Tibial nerve (tissue), 4 donors: Measurements from ENCODE around the gene TMEM52B. TPM values are rescaled to one million over a fixed set of nuclear protein-coding genes. Genes with fewer than 3 reads are reported as not detected.

Experiments used
- DNase-seq, 2 donors: peaks; one replicate each; pipeline ENCODE4 v3.0.0-alpha.2; 2019; ENCODE audit warnings: low spot score in 2 of 2
- H3K27ac ChIP-seq, 4 donors: fragments of 200-600 bp; sonication (generic) in 3 of 4; one replicate each; pipeline ENCODE4 v1.5.1; 2017 to 2019; ENCODE audit warnings: mild to moderate bottlenecking in 1 of 4
- H3K27me3 ChIP-seq, 2 donors: fragments of 200-600 bp; sonication (generic) in 1 of 2; one replicate each; pipeline versions ENCODE4 v1.5.1 to v1.6.0; 2017 to 2019
- H3K36me3 ChIP-seq, 3 donors: fragments of 200-600 bp; sonication (generic); one replicate each; pipeline ENCODE4 v1.5.1; 2018 to 2019
- H3K4me1 ChIP-seq, 4 donors: fragments of 200-600 bp; sonication (generic) in 3 of 4; one replicate each; pipeline ENCODE4 v1.5.1; 2017 to 2019
- H3K4me3 ChIP-seq, 4 donors: fragments of 200-600 bp; sonication (generic) in 3 of 4; one replicate each; pipeline ENCODE4 v1.5.1; 2017 to 2019; ENCODE audit warnings: mild to moderate bottlenecking in 1 of 4, moderate library complexity in 1 of 4
- H3K9me3 ChIP-seq, 4 donors: fragments of 200-600 bp; sonication (generic) in 3 of 4; one replicate each; pipeline ENCODE4 v1.5.1; 2017 to 2019
- EP300 ChIP-seq, 2 donors: sonication (generic); formaldehyde crosslinking; IDR thresholded peaks; one replicate each; pipeline ENCODE4 v1.6.1; 2017; ENCODE audit warnings: antibody characterized with exemption in 2 of 2, mild to moderate bottlenecking in 1 of 2
- POLR2A ChIP-seq, 2 donors: fragments of 450-650 bp; IDR thresholded peaks; one replicate each; pipeline ENCODE4 v1.6.1; 2017; ENCODE audit warnings: antibody characterized with exemption in 2 of 2, mild to moderate bottlenecking in 2 of 2, moderate library complexity in 2 of 2
- WGBS, 2 donors: methylation state at CpG; one replicate each; pipeline ENCODE4 v1.1.5; 2018; 5-methylcytosine and 5-hydroxymethylcytosine counted together
- total RNA-seq, 4 donors: library from RNA; depleted of rRNA; stranded (reverse); fragments of >200 nt; gene quantifications; one replicate each; pipeline ENCODE4 v1.1.0, GENCODE V29; 2016
- TF ChIP-seq, protein P1 (sequence below), 5 experiments: fragments of 200-600 bp in 3 of 5; fragments of 450-650 bp in 2 of 5; sonication (generic) in 3 of 5; IDR thresholded peaks; one replicate each; pipeline ENCODE4 v1.5.1; 2016 to 2019; ENCODE audit warnings: antibody characterized with exemption in 5 of 5, mild to moderate bottlenecking in 3 of 5, moderate library complexity in 2 of 5

TMEM52B gene
- total RNA-seq, 4 donors from 2014 or later, result 0.21 TPM; not detected in 3

DNA sequence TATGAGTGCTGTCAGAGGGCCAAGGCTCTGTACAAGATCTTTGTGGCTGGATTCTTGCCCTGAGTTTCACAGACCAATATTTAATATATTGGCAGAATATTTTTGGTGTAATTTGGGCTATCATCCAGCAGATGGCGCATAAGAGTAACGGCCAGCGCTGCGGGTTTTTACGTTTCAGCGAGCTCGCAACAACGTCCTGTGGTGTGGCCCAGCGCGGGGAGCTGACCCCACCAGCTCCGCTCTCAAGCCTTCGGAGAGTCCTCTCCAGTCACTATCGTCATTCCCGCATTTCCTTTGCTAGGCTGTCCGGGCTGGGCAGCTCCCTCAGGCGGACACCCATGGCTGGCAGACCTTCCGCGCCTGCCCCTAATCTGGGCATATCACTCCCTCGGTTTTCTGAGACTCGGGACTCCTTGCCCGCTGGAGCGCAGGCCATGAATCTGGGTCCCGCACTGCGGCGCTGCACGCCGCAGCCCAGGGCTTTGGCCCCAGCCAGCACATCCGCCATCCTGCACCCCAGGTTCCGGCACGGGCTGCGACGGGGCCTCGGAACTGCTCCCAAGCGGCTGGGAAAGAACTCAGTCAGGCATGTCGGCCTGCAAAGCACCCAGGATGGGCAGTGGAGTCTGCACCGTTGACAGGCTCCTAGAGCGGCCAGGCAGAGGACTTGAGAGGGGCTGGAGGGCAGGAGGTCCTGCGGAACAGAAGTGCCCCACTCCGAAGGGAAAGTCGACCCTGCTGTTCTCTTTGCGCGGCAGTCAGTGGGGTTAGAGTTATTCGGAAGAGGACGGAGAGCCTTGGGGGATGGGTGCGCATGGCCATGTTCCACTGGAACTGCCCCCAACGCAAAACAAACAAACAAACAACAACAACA lies 25.3 kb upstream of the TMEM52B start:
- Histone ChIP-seq H3K4me1 (peaks cover 0 to 6% (median 3%) of the 10 kb centered on the region in 4 donors), H3K36me3 (no peaks in the 10 kb centered on the region), H3K27ac (peak overlapping the region in 3 of 4 donors; percentile 76 to 90 (median 85)), H3K9me3 (no peaks in the 10 kb centered on the region), H3K4me3 (peak overlapping the region; percentile 27 to 74 (median 51)), H3K27me3 (no peaks in the 10 kb centered on the region)
- WGBS, 2 donors, result 4% methylated on average over 37 to 46 of the region's 46 CpGs
- peak; percentile 38 to 67 for DNase-seq
- TF ChIP-seq POLR2A (IDR thresholded peaks at IDR 0.05), result peak in 1 of 2 donors; percentile 43
- TF ChIP-seq EP300 (IDR thresholded peaks at IDR 0.05), result peak in 1 of 2 donors; percentile 68
- TF ChIP-seq, protein P1, sequence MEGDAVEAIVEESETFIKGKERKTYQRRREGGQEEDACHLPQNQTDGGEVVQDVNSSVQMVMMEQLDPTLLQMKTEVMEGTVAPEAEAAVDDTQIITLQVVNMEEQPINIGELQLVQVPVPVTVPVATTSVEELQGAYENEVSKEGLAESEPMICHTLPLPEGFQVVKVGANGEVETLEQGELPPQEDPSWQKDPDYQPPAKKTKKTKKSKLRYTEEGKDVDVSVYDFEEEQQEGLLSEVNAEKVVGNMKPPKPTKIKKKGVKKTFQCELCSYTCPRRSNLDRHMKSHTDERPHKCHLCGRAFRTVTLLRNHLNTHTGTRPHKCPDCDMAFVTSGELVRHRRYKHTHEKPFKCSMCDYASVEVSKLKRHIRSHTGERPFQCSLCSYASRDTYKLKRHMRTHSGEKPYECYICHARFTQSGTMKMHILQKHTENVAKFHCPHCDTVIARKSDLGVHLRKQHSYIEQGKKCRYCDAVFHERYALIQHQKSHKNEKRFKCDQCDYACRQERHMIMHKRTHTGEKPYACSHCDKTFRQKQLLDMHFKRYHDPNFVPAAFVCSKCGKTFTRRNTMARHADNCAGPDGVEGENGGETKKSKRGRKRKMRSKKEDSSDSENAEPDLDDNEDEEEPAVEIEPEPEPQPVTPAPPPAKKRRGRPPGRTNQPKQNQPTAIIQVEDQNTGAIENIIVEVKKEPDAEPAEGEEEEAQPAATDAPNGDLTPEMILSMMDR (IDR thresholded peaks at IDR 0.05), result peak; percentile 78 to 87 (median 82)

DNA sequence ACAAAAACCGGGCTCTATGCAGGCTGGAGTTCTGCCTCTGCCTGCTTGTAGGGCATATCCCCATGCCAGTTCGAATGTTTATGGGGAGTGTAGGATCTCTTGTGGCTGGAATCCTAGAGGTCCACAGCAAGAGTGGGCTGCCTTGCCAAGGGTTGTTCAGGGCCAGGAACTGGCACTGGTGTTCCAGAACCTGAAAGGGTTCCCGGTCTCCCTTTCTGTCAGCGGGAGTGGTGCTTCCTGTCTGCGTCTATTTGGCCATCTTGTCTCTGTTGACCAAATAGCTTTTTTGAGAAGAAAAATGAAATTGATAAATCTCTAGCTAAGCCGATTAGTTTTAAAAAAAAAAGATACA lies 24.7 kb upstream of the TMEM52B start:
- 63 to 74% methylated on average over 6 of the region's 6 CpGs for WGBS, 2 donors
- TF ChIP-seq, protein P1 (IDR thresholded peaks at IDR 0.05), result no peak
- TF ChIP-seq EP300 (IDR thresholded peaks at IDR 0.05) (no peak), POLR2A (IDR thresholded peaks at IDR 0.05) (no peak)
- no peaks in the 10 kb centered on the region for H3K9me3 ChIP-seq
- peaks cover 0 to 6% (median 3%) of the 10 kb centered on the region in 4 donors for H3K4me1 ChIP-seq
- no peaks in the 10 kb centered on the region for H3K27me3 ChIP-seq
- DNase-seq, result no peak
- peak overlapping the region; percentile 27 to 74 (median 51) for H3K4me3 ChIP-seq
- H3K27ac ChIP-seq, result peak overlapping the region in 3 of 4 donors; percentile 76 to 90 (median 85)
- H3K36me3 ChIP-seq, result no peaks in the 10 kb centered on the region

DNA sequence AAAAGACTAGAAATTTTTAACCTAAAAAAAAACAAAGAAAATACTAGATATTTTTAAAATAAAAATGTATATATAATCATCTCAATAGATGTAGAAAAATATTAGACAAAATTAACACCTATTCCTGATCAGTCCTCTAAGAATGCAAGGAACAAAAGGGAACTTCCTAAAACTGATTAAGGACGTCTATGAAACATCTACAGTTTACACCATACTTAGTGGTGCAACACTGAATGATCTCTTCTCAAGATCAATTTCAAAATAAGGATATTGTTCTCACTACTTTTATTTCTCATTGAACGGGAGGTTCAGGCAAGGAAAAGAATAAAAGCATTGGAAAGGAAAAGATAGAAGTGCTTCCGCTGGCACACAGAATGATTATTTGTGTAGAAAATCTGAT lies 22.9 kb upstream of the TMEM52B start:
- Histone ChIP-seq H3K9me3 (no peaks in the 10 kb centered on the region), H3K4me1 (peaks cover 0 to 11% (median 3%) of the 10 kb centered on the region in 4 donors), H3K36me3 (no peaks in the 10 kb centered on the region), H3K4me3 (no peak overlapping the region), H3K27ac (no peak overlapping the region), H3K27me3 (no peaks in the 10 kb centered on the region)
- WGBS, 2 donors, result 54 to 63% methylated on average over 3 of the region's 3 CpGs
- TF ChIP-seq, protein P1 (IDR thresholded peaks at IDR 0.05), result no peak
- TF ChIP-seq POLR2A (IDR thresholded peaks at IDR 0.05), result no peak
- no peak for TF ChIP-seq EP300 (IDR thresholded peaks at IDR 0.05)
- no peak for DNase-seq

DNA sequence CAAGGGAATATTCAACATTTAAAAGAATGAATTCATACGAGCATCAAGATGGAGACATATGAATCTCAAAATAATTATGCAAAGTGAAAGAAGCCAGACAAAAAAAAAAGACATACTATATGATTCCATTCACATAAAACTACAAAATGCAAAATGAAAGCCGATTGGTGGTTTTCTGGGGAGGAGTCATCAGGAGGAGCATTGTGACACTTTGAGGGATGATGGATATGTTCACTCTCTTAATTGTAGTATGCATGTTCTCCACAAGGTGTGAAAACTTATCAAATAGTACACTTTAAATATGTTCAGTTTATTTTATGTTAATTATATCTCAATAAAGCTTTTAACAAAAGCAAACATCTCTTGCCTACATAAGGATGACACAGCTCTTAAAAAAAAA lies 20.4 kb upstream of the TMEM52B start:
- TF ChIP-seq POLR2A (IDR thresholded peaks at IDR 0.05) (no peak), EP300 (IDR thresholded peaks at IDR 0.05) (no peak)
- TF ChIP-seq, protein P1 (IDR thresholded peaks at IDR 0.05), result no peak
- Histone ChIP-seq H3K4me1 (peaks cover 0 to 6% (median 0%) of the 10 kb centered on the region in 4 donors), H3K9me3 (no peaks in the 10 kb centered on the region), H3K27me3 (no peaks in the 10 kb centered on the region), H3K36me3 (no peaks in the 10 kb centered on the region), H3K4me3 (no peak overlapping the region), H3K27ac (no peak overlapping the region)
- DNase-seq, result no peak
- 86 to 87% methylated on average over 2 of the region's 2 CpGs for WGBS, 2 donors

DNA sequence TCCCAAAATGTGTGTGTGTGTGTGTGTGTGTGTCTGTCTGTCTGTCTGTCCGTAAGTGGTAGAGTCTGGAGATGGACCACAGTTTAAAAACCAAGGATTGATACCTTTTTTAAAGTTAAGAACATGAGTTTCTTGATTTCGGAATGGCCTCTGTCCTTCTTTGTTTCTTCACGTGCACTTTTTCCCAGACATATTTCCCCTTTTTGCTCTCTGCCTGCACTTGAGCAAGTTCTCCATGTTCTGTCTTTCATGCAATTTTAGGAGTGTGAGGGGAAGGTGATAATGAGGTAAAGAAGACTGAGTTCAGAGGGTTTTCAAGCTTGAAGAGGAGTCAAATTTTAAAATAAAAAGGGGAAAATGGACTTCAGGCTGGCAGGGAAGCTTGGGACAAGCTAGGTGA lies 19.6 kb upstream of the TMEM52B start:
- Histone ChIP-seq H3K9me3 (no peaks in the 10 kb centered on the region), H3K27me3 (no peaks in the 10 kb centered on the region), H3K27ac (no peak overlapping the region), H3K4me1 (peaks cover 0 to 6% (median 0%) of the 10 kb centered on the region in 4 donors), H3K36me3 (no peaks in the 10 kb centered on the region), H3K4me3 (no peak overlapping the region)
- WGBS, 2 donors, result 62 to 64% methylated on average over 3 of the region's 3 CpGs
- DNase-seq, result no peak
- TF ChIP-seq, protein P1 (IDR thresholded peaks at IDR 0.05), result no peak
- TF ChIP-seq EP300 (IDR thresholded peaks at IDR 0.05) (no peak), POLR2A (IDR thresholded peaks at IDR 0.05) (no peak)
